ENCODE results near the gene NPAS3.
A peak's percentile ranks its signal among the peaks of the same experiment; 100 is the strongest.

Gene NPAS3

GRCh38 chr14:33026850-33027430, 88.3 kb downstream of the NPAS3 start:
- no peak for ATAC-seq
- H3K4me3 Mint-ChIP-seq = no peak overlapping the region
- peaks cover 0 to 16% of the 10 kb centered on the region in 2 donors for H3K9me3 Mint-ChIP-seq
- DNase-seq = no peak
- H3K27ac Mint-ChIP-seq = peak overlapping the region in 1 of 2 donors; percentile 22
- H3K27me3 Mint-ChIP-seq = no peaks in the 10 kb centered on the region
- H3K4me1 Mint-ChIP-seq = no peaks in the 10 kb centered on the region

- ATAC-seq (no peak), DNase-seq (no peak)
- H3K9me3 Mint-ChIP-seq = peaks cover 0 to 16% of the 10 kb centered on the region in 2 donors
- no peaks in the 10 kb centered on the region for H3K27me3 Mint-ChIP-seq
- no peak overlapping the region for H3K27ac Mint-ChIP-seq
- no peak overlapping the region for H3K4me3 Mint-ChIP-seq
- H3K4me1 Mint-ChIP-seq = no peaks in the 10 kb centered on the region
Measured at GRCh38 chr14:33029511-33029910, 90.8 kb downstream of the NPAS3 start.

GRCh38 chr14:33030386-33030785, 91.7 kb downstream of the NPAS3 start:
- DNase-seq (no peak), ATAC-seq (no peak)
- Mint-ChIP-seq H3K9me3 (peaks cover 0 to 14% of the 10 kb centered on the region in 2 donors), H3K4me1 (no peaks in the 10 kb centered on the region), H3K4me3 (no peak overlapping the region), H3K27me3 (no peaks in the 10 kb centered on the region), H3K27ac (no peak overlapping the region)

GRCh38 chr14:33035416-33036194, 96.9 kb downstream of the NPAS3 start:
- Mint-ChIP-seq H3K9me3 (no peaks in the 10 kb centered on the region), H3K27ac (no peak overlapping the region), H3K4me3 (no peak overlapping the region), H3K27me3 (no peaks in the 10 kb centered on the region), H3K4me1 (no peaks in the 10 kb centered on the region)
- DNase-seq = no peak
- ATAC-seq = no peak

- Mint-ChIP-seq H3K27ac (no peak overlapping the region), H3K4me3 (no peak overlapping the region), H3K9me3 (peaks cover 4 to 10% of the 10 kb centered on the region in 2 donors), H3K4me1 (no peaks in the 10 kb centered on the region), H3K27me3 (no peaks in the 10 kb centered on the region)
- ATAC-seq (no peak), DNase-seq (no peak)
Measured at GRCh38 chr14:33039311-33039710, 100.6 kb downstream of the NPAS3 start.

GRCh38 chr14:33040372-33041140, 101.9 kb downstream of the NPAS3 start:
- Mint-ChIP-seq H3K9me3 (peaks cover 4 to 15% of the 10 kb centered on the region in 2 donors), H3K27ac (no peak overlapping the region), H3K4me1 (no peaks in the 10 kb centered on the region), H3K4me3 (no peak overlapping the region), H3K27me3 (no peaks in the 10 kb centered on the region)
- DNase-seq (no peak), ATAC-seq (peak; percentile 66)

GRCh38 chr14:33042591-33042990, 103.9 kb downstream of the NPAS3 start:
- no peak overlapping the region for H3K4me3 Mint-ChIP-seq
- ATAC-seq = no peak
- H3K27me3 Mint-ChIP-seq = no peaks in the 10 kb centered on the region
- peaks cover 4 to 24% of the 10 kb centered on the region in 2 donors for H3K9me3 Mint-ChIP-seq
- no peak overlapping the region for H3K27ac Mint-ChIP-seq
- no peak for DNase-seq
- H3K4me1 Mint-ChIP-seq = no peaks in the 10 kb centered on the region

GRCh38 chr14:33045760-33046159, 107.1 kb downstream of the NPAS3 start:
- Mint-ChIP-seq H3K27me3 (no peaks in the 10 kb centered on the region), H3K27ac (peak overlapping the region in 1 of 2 donors; percentile 65)
- no peak for ATAC-seq

GRCh38 chr14:33052943-33053342, 114.3 kb downstream of the NPAS3 start:
- no peak for ATAC-seq
- DNase-seq = no peak
- Mint-ChIP-seq H3K4me1 (no peaks in the 10 kb centered on the region), H3K9me3 (peaks cover 0 to 7% of the 10 kb centered on the region in 2 donors), H3K27me3 (no peaks in the 10 kb centered on the region), H3K4me3 (no peak overlapping the region), H3K27ac (no peak overlapping the region)

More at GRCh38 chr14:33045760-33046159, 107.1 kb downstream of the NPAS3 start:
- no peaks in the 10 kb centered on the region for H3K4me1 Mint-ChIP-seq
- DNase-seq = no peak
- H3K4me3 Mint-ChIP-seq = no peak overlapping the region
- H3K9me3 Mint-ChIP-seq = peaks cover 4 to 31% of the 10 kb centered on the region in 2 donors

- no peak overlapping the region for H3K4me3 Mint-ChIP-seq
- H3K27me3 Mint-ChIP-seq = no peaks in the 10 kb centered on the region
- H3K4me1 Mint-ChIP-seq = no peaks in the 10 kb centered on the region
- ATAC-seq (no peak), DNase-seq (no peak)
- peaks cover 0 to 5% of the 10 kb centered on the region in 2 donors for H3K9me3 Mint-ChIP-seq
- no peak overlapping the region for H3K27ac Mint-ChIP-seq
Measured at GRCh38 chr14:33056213-33056612, 117.5 kb downstream of the NPAS3 start.

GRCh38 chr14:33057585-33057984, 118.9 kb downstream of the NPAS3 start:
- no peak overlapping the region for H3K4me3 Mint-ChIP-seq
- no peaks in the 10 kb centered on the region for H3K4me1 Mint-ChIP-seq
- no peak overlapping the region for H3K27ac Mint-ChIP-seq
- H3K27me3 Mint-ChIP-seq = peaks cover 6% of the 10 kb centered on the region
- H3K9me3 Mint-ChIP-seq = peaks cover 5 to 6% of the 10 kb centered on the region in 2 donors
- ATAC-seq (no peak), DNase-seq (no peak)

- Mint-ChIP-seq H3K4me1 (no peaks in the 10 kb centered on the region), H3K27me3 (peaks cover 6% of the 10 kb centered on the region), H3K9me3 (peaks cover 5 to 6% of the 10 kb centered on the region in 2 donors), H3K4me3 (no peak overlapping the region), H3K27ac (no peak overlapping the region)
- DNase-seq (no peak), ATAC-seq (no peak)
Measured at GRCh38 chr14:33061667-33062325, 123.1 kb downstream of the NPAS3 start.

GRCh38 chr14:33062476-33062875, 123.8 kb downstream of the NPAS3 start:
- Mint-ChIP-seq H3K4me1 (no peaks in the 10 kb centered on the region), H3K27me3 (peaks cover 6% of the 10 kb centered on the region), H3K4me3 (no peak overlapping the region), H3K9me3 (peaks cover 5 to 6% of the 10 kb centered on the region in 2 donors), H3K27ac (no peak overlapping the region)
- ATAC-seq (no peak), DNase-seq (no peak)

GRCh38 chr14:33062881-33063280, 124.2 kb downstream of the NPAS3 start:
- H3K27me3 Mint-ChIP-seq = peaks cover 6% of the 10 kb centered on the region
- peaks cover 5 to 7% of the 10 kb centered on the region in 2 donors for H3K9me3 Mint-ChIP-seq
- ATAC-seq (no peak), DNase-seq (no peak)
- no peak overlapping the region for H3K4me3 Mint-ChIP-seq
- no peak overlapping the region for H3K27ac Mint-ChIP-seq
- H3K4me1 Mint-ChIP-seq = no peaks in the 10 kb centered on the region

- no peak for ATAC-seq
- Mint-ChIP-seq H3K27me3 (peaks cover 6% of the 10 kb centered on the region), H3K4me3 (no peak overlapping the region), H3K9me3 (peaks cover 5 to 14% of the 10 kb centered on the region in 2 donors), H3K4me1 (no peaks in the 10 kb centered on the region), H3K27ac (no peak overlapping the region)
- no peak for DNase-seq
Measured at GRCh38 chr14:33063521-33063920, 124.8 kb downstream of the NPAS3 start.
